ENCODE results near the gene CREG2. TPM values are rescaled to one million over a fixed set of nuclear protein-coding genes. Genes with fewer than 3 reads are reported as not detected.

The CREG2 gene
- total RNA-seq, 1 experiment from 2014 or later: not detected

GRCh38 chr2:101388232-101388631 is 929 bp upstream of the CREG2 start:
- peaks cover 5% of the 10 kb centered on the region for H3K4me1 Mint-ChIP-seq (ENCODE audit: insufficient read depth, unreplicated experiment)
- H3K36me3 Mint-ChIP-seq (ENCODE audit: insufficient read depth, unreplicated experiment): no peaks in the 10 kb centered on the region
- H3K4me3 Mint-ChIP-seq (ENCODE audit: unreplicated experiment): peak overlapping the region; percentile 39
- no peaks in the 10 kb centered on the region for H3K27me3 Mint-ChIP-seq (ENCODE audit: insufficient read depth, unreplicated experiment)
- no peaks in the 10 kb centered on the region for H3K9me3 Mint-ChIP-seq (ENCODE audit: unreplicated experiment)
- no TSS peak for BruUV-seq (replicated peaks)
- TF ChIP-seq CTCF (IDR thresholded peaks at IDR 0.05; ENCODE audit: unreplicated experiment): no peak
- ChIA-PET POLR2A (interaction anchor here (0.6 to 3.9 kb wide), 9 partner anchors 8 to 130 kb away, joined by 3 to 19 read pairs (median 4); no protein-coding TSS in a partner anchor), CTCF (interaction anchor here (0.7 to 3.8 kb wide), 21 partner anchors 8 to 782 kb away, joined by 3 to 27 read pairs (median 5); partner anchors contain the start of gene MAP4K4)
- intact Hi-C loops (cut with micrococcal nuclease): no loop called here
- DNase-seq (ENCODE audit: unreplicated experiment): peak; percentile 74
- no peak overlapping the region for H3K27ac Mint-ChIP-seq (ENCODE audit: low read depth, unreplicated experiment)

GRCh38 chr2:101386599-101387150 is 628 bp downstream of the CREG2 start:
- ChIA-PET CTCF (interaction anchor here (0.6 to 3.8 kb wide), 20 partner anchors 8 to 437 kb away, joined by 3 to 27 read pairs (median 6); no protein-coding TSS in a partner anchor), POLR2A (interaction anchor here (0.7 to 3.9 kb wide), 9 partner anchors 9 to 132 kb away, joined by 3 to 19 read pairs (median 5); no protein-coding TSS in a partner anchor)
- no peaks in the 10 kb centered on the region for H3K27me3 Mint-ChIP-seq (ENCODE audit: insufficient read depth, unreplicated experiment)
- intact Hi-C loops (cut with micrococcal nuclease): loop anchor here (2.0 kb wide), 1 partner anchor 44 kb away; no protein-coding TSS in a partner anchor
- H3K4me3 Mint-ChIP-seq (ENCODE audit: unreplicated experiment): peak overlapping the region; percentile 62
- no peak for TF ChIP-seq CTCF (IDR thresholded peaks at IDR 0.05; ENCODE audit: unreplicated experiment)
- DNase-seq (ENCODE audit: unreplicated experiment): no peak
- no peaks in the 10 kb centered on the region for H3K36me3 Mint-ChIP-seq (ENCODE audit: insufficient read depth, unreplicated experiment)
- peaks cover 5% of the 10 kb centered on the region for H3K4me1 Mint-ChIP-seq (ENCODE audit: insufficient read depth, unreplicated experiment)
- BruUV-seq (replicated peaks): no TSS peak
- H3K27ac Mint-ChIP-seq (ENCODE audit: low read depth, unreplicated experiment): no peak overlapping the region
- no peaks in the 10 kb centered on the region for H3K9me3 Mint-ChIP-seq (ENCODE audit: unreplicated experiment)

GRCh38 chr2:101383016-101383541 is 4.2 kb downstream of the CREG2 start:
- ChIA-PET POLR2A (interaction anchor here (1.0 kb wide), 1 partner anchor 40 kb away, joined by 3 read pairs; no protein-coding TSS in a partner anchor), CTCF (interaction anchor here (0.6 to 1.5 kb wide), 3 partner anchors 12 to 40 kb away, joined by 3 to 11 read pairs (median 6); no protein-coding TSS in a partner anchor)
- no peaks in the 10 kb centered on the region for H3K27me3 Mint-ChIP-seq (ENCODE audit: insufficient read depth, unreplicated experiment)
- BruUV-seq (replicated peaks): no TSS peak
- no peak for TF ChIP-seq CTCF (IDR thresholded peaks at IDR 0.05; ENCODE audit: unreplicated experiment)
- peaks cover 9% of the 10 kb centered on the region for H3K4me1 Mint-ChIP-seq (ENCODE audit: insufficient read depth, unreplicated experiment)
- intact Hi-C loops (cut with micrococcal nuclease): no loop called here
- no peak overlapping the region for H3K4me3 Mint-ChIP-seq (ENCODE audit: unreplicated experiment)
- H3K36me3 Mint-ChIP-seq (ENCODE audit: insufficient read depth, unreplicated experiment): peaks cover 6% of the 10 kb centered on the region
- H3K9me3 Mint-ChIP-seq (ENCODE audit: unreplicated experiment): no peaks in the 10 kb centered on the region
- no peak overlapping the region for H3K27ac Mint-ChIP-seq (ENCODE audit: low read depth, unreplicated experiment)
- no peak for DNase-seq (ENCODE audit: unreplicated experiment)

GRCh38 chr2:101382442-101382841 is 4.9 kb downstream of the CREG2 start:
- no peaks in the 10 kb centered on the region for H3K9me3 Mint-ChIP-seq (ENCODE audit: unreplicated experiment)
- peaks cover 6% of the 10 kb centered on the region for H3K36me3 Mint-ChIP-seq (ENCODE audit: insufficient read depth, unreplicated experiment)
- no peak for TF ChIP-seq CTCF (IDR thresholded peaks at IDR 0.05; ENCODE audit: unreplicated experiment)
- ChIA-PET POLR2A (interaction anchor here (1.0 to 1.1 kb wide), 2 partner anchors 24 to 40 kb away, joined by 3 read pairs; no protein-coding TSS in a partner anchor), CTCF (interaction anchor here (0.7 to 1.3 kb wide), 2 partner anchors 13 to 41 kb away, joined by 3 to 11 read pairs; no protein-coding TSS in a partner anchor)
- peaks cover 9% of the 10 kb centered on the region for H3K4me1 Mint-ChIP-seq (ENCODE audit: insufficient read depth, unreplicated experiment)
- H3K27ac Mint-ChIP-seq (ENCODE audit: low read depth, unreplicated experiment): no peak overlapping the region
- H3K4me3 Mint-ChIP-seq (ENCODE audit: unreplicated experiment): no peak overlapping the region
- intact Hi-C loops (cut with micrococcal nuclease): no loop called here
- no TSS peak for BruUV-seq (replicated peaks)
- no peaks in the 10 kb centered on the region for H3K27me3 Mint-ChIP-seq (ENCODE audit: insufficient read depth, unreplicated experiment)
- DNase-seq (ENCODE audit: unreplicated experiment): no peak
